ENCODE results near the gene ARF3. TPM values are rescaled to one million over a fixed set of nuclear protein-coding genes. Genes with fewer than 3 reads are reported as not detected.

ARF3 gene
- total RNA-seq, 1 donor from 2014 or later = 128 TPM

DNA sequence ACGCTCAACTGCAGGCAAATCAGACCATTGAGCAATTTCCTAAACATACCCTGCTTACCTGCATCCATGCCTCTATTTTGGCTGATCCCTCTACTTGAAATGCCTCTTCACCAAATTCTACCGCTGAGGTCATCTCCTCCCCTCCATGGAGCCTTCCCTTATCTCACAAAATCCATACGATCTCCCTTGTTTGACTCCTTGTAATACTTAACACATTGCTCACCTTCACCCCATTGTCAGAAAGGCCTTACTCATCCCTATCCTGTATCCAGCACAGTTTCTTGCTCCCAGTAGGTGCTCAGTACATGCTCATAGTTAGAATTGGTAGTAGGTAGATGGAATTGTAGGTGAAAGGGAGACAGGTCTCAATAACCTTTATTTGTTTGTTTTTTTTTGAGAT lies 36.5 kb upstream of the ARF3 start:
- Mint-ChIP-seq H3K36me3 (ENCODE audit: low read depth) (no peaks in the 10 kb centered on the region), H3K27me3 (ENCODE audit: low read depth) (peaks cover 15% of the 10 kb centered on the region), H3K27ac (ENCODE audit: unreplicated experiment) (no peak overlapping the region), H3K9me3 (ENCODE audit: low read depth) (no peaks in the 10 kb centered on the region), H3K4me3 (ENCODE audit: unreplicated experiment) (no peak overlapping the region), H3K4me1 (ENCODE audit: low read depth) (peaks cover 10% of the 10 kb centered on the region)
- no peak for TF ChIP-seq CTCF (IDR thresholded peaks at IDR 0.05)
- DNase-seq (ENCODE audit: low spot score) = no peak

DNA sequence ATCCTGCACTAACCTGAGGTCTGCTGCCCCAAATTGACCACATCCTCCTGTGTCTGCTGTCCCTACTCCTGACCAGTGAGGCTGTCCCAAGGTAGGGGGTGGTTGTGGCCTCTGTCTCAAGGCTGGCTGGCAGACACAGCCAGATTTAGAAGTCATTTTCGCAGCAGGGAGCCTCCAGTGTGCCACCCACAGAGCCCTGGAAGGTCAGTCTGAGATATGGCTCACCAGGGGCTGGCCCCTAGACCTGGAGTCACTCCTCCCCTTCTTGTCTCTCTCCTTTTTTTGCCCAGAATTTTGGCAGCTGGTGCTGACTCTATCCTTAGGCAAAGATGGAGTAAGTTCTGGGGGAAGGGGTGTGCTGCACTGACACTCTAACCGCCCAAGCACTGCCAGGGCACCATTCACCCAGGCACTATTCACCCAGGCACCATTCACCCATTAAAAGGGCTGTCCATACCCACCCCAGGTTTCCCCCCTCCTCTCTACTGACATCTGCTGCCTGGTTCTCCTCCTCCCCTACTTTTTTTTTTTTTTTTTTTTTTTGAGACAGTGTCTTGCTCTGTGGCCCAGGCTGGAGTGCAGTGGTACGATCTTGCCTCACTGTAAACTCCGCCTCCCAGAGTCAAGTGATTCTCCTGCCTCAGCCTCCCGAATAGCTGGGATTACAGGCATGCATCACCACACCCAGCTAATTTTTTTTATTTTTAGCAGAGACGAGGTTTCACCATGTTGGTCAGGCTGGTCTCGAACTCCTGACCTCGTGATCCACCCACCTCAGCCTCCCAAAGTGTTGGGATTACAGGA lies 34.2 kb upstream of the ARF3 start:
- Mint-ChIP-seq H3K9me3 (ENCODE audit: low read depth) (no peaks in the 10 kb centered on the region), H3K4me1 (ENCODE audit: low read depth) (peaks cover 6% of the 10 kb centered on the region), H3K36me3 (ENCODE audit: low read depth) (no peaks in the 10 kb centered on the region), H3K27me3 (ENCODE audit: low read depth) (peaks cover 33% of the 10 kb centered on the region), H3K27ac (ENCODE audit: unreplicated experiment) (no peak overlapping the region), H3K4me3 (ENCODE audit: unreplicated experiment) (no peak overlapping the region)
- DNase-seq (ENCODE audit: low spot score) = no peak
- no peak for TF ChIP-seq CTCF (IDR thresholded peaks at IDR 0.05)

GRCh38 chr12:48990552-48990951 lies 33.3 kb upstream of the ARF3 start:
- H3K9me3 Mint-ChIP-seq (ENCODE audit: low read depth) = no peaks in the 10 kb centered on the region
- H3K4me1 Mint-ChIP-seq (ENCODE audit: low read depth) = peaks cover 11% of the 10 kb centered on the region
- peaks cover 36% of the 10 kb centered on the region for H3K27me3 Mint-ChIP-seq (ENCODE audit: low read depth)
- no peaks in the 10 kb centered on the region for H3K36me3 Mint-ChIP-seq (ENCODE audit: low read depth)
- no peak overlapping the region for H3K4me3 Mint-ChIP-seq (ENCODE audit: unreplicated experiment)
- no peak for DNase-seq (ENCODE audit: low spot score)
- TF ChIP-seq CTCF (IDR thresholded peaks at IDR 0.05) = no peak
- H3K27ac Mint-ChIP-seq (ENCODE audit: unreplicated experiment) = no peak overlapping the region

DNA sequence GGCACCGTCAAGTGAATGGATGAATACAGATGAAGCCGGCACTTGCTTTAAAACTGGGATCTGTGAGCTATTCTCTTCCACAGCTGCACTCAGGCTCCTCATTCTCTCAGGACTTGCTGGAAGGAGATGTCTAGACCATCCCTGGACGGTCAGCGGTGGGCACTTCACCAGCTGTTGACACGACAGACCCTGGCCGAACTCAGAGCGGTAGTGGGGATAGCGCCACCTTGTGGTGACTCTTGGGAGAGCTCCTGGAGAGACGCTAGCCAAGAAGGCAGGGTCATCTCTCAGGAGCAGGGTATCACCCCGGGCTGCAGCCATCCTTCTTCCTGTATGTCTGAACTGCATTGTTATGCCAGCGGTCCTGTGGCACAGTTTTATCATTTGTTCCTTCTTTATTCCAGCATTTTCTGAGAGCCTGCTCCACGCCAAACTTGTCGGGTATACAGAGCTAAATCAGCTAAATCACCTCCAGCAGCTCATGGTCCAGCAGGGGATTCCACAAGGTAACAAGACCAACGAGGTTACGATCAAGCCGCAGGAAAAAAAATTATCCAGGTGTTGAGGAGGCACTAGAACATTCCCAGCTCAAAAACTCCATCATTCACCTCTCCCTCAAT lies 30.9 kb upstream of the ARF3 start:
- DNase-seq (ENCODE audit: low spot score) = no peak
- Mint-ChIP-seq H3K9me3 (ENCODE audit: low read depth) (no peaks in the 10 kb centered on the region), H3K4me3 (ENCODE audit: unreplicated experiment) (no peak overlapping the region), H3K4me1 (ENCODE audit: low read depth) (peaks cover 13% of the 10 kb centered on the region), H3K27ac (ENCODE audit: unreplicated experiment) (no peak overlapping the region), H3K36me3 (ENCODE audit: low read depth) (no peaks in the 10 kb centered on the region), H3K27me3 (ENCODE audit: low read depth) (peaks cover 44% of the 10 kb centered on the region)
- TF ChIP-seq CTCF (IDR thresholded peaks at IDR 0.05) = peak; percentile 87

GRCh38 chr12:48986720-48987291 lies 29.5 kb upstream of the ARF3 start:
- Mint-ChIP-seq H3K27me3 (ENCODE audit: low read depth) (peaks cover 54% of the 10 kb centered on the region), H3K4me1 (ENCODE audit: low read depth) (peaks cover 17% of the 10 kb centered on the region), H3K9me3 (ENCODE audit: low read depth) (no peaks in the 10 kb centered on the region), H3K27ac (ENCODE audit: unreplicated experiment) (no peak overlapping the region), H3K36me3 (ENCODE audit: low read depth) (no peaks in the 10 kb centered on the region), H3K4me3 (ENCODE audit: unreplicated experiment) (no peak overlapping the region)
- no peak for TF ChIP-seq CTCF (IDR thresholded peaks at IDR 0.05)
- no peak for DNase-seq (ENCODE audit: low spot score)
